ENCODE results near the gene KCNB1.

GRCh38 chr20:49444553-49444990 lies 37.9 kb downstream of the KCNB1 start:
- TF ChIP-seq CTCF (IDR thresholded peaks at IDR 0.05; ENCODE audit: insufficient read depth, low read length) (no peak), POLR2AphosphoS5 (IDR thresholded peaks at IDR 0.05; ENCODE audit: low read depth) (no peak)

All from HL-60 (cell line).